Thymus (tissue), 11 donors: ENCODE results near the gene HOXA3. TPM values are rescaled to one million over a fixed set of nuclear protein-coding genes. Genes with fewer than 3 reads are reported as not detected.

Experiments used
- DNase-seq, 9 donors: peaks; one replicate each; pipeline ENCODE4 v3.0.0-alpha.2; 2013; ENCODE audit warnings: low spot score in 9 of 9, low read depth in 6 of 9, missing footprints in 1 of 9
- H3K27ac ChIP-seq, 2 donors: one replicate each; pipeline ENCODE4 v1.5.1; 2013; ENCODE audit warnings: control low read depth in 1 of 2, low read depth in 1 of 2, low read length in 1 of 2, mild to moderate bottlenecking in 1 of 2, moderate library complexity in 1 of 2
- H3K27me3 ChIP-seq, 2 donors: one replicate each; pipeline ENCODE4 v1.5.1; 2013; ENCODE audit warnings: low read length in 1 of 2; ENCODE audit not compliant: control insufficient read depth in 2 of 2, insufficient read depth in 1 of 2
- H3K36me3 ChIP-seq, 2 donors: one replicate each; pipeline ENCODE4 v1.5.1; 2013; ENCODE audit warnings: low read length in 1 of 2, mild to moderate bottlenecking in 1 of 2, moderate library complexity in 1 of 2; ENCODE audit not compliant: control insufficient read depth in 2 of 2, insufficient read depth in 2 of 2
- H3K4me1 ChIP-seq, 2 donors: one replicate each; pipeline ENCODE4 v1.5.1; 2013; ENCODE audit warnings: low read length in 2 of 2; ENCODE audit not compliant: control insufficient read depth in 2 of 2, insufficient read depth in 2 of 2
- H3K4me3 ChIP-seq, 2 donors: one replicate each; pipeline ENCODE4 v1.5.1; 2013; ENCODE audit warnings: low read length in 2 of 2, control low read depth in 1 of 2, mild to moderate bottlenecking in 1 of 2
- H3K9me3 ChIP-seq, 2 donors: one replicate each; pipeline ENCODE4 v1.5.1; 2013; ENCODE audit warnings: low read length in 1 of 2, mild to moderate bottlenecking in 1 of 2; ENCODE audit not compliant: control insufficient read depth in 2 of 2, insufficient read depth in 1 of 2
- WGBS: extraction: QIAGEN DNeasy Blood & Tissue Kit; methylation state at CpG from one replicate; pipeline ENCODE4 v1.1.7; 2013; 5-methylcytosine and 5-hydroxymethylcytosine counted together
- polyA plus RNA-seq: library from polyadenylated mRNA; stranded (reverse); fragments of 200-250 nt; gene quantifications from one replicate; pipeline ENCODE4 v1.2.3, GENCODE V29; 2013
- total RNA-seq: library from RNA; stranded (reverse); fragments of 120-200 nt; gene quantifications from one replicate; pipeline ENCODE4 v1.2.4, GENCODE V29; 2013
- donor health status: healthy.

The HOXA3 gene
- total and polyA plus RNA-seq, 2 donors, result 0.80 to 5.5 TPM

DNA sequence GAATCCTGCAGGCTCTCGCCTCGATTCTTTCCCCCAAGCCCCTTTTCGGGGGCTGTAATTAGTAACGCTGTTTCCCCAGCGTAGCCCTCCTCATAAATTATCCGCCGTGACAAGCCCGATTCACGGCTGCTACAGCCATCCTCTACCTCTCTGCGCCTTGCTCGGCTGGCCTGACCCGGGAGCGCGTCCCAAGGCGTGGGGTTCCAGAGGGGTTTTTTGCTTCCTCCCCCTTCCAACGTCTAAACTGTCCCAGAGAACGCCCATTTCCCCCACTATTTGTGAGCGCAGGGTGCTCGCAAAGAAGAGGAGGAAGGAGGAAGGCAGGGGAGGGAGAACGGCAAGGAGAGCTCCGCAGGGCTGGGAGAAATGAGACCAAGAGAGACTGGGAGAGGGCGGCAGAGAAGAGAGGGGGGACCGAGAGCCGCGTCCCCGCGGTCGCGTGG lies 9.8 kb downstream of the HOXA3 start:
- H3K4me1 ChIP-seq, result peaks cover 0 to 5% of the 10 kb centered on the region in 2 donors
- H3K27me3 ChIP-seq, result peaks cover 21 to 95% of the 10 kb centered on the region in 2 donors
- H3K27ac ChIP-seq, result no peak overlapping the region
- 82% methylated on average over 29 of the region's 29 CpGs for WGBS
- DNase-seq, result no peak
- no peak overlapping the region for H3K4me3 ChIP-seq
- H3K36me3 ChIP-seq, result no peaks in the 10 kb centered on the region
- H3K9me3 ChIP-seq, result peaks cover 2 to 18% of the 10 kb centered on the region in 2 donors

DNA sequence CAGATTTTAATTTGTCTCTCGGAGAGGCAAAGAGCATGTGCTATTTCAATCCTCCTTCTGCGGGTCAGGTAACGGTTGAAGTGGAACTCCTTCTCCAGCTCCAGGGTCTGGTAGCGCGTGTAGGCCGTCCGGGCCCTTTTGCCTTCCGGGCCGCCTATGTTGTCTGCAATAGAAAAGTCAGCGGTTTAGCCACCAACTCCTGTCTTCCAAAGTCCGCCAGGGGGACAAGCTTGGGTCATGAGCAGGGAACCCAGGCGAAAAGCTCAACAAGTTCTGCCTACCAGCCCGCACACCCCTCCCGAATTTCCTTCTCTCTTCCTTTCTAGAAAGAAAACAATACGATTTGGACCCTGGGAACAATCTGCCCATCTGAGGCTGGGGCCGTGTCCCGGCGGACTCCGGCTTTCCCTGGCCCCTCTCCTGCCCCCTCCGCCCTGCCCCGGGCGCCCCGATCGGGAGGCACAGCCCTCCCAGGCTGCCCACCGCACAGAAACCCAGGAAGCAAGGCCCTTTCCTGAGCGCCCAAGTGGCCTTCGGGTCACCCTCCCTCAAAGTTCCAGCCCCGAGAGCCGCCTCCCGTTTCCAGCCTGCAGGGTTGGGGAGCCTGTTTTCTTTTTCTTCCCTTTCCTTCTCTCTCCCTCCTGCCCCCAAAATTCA lies 10.3 kb downstream of the HOXA3 start:
- Histone ChIP-seq H3K27me3 (peaks cover 19 to 95% of the 10 kb centered on the region in 2 donors), H3K36me3 (no peaks in the 10 kb centered on the region), H3K27ac (no peak overlapping the region), H3K4me3 (no peak overlapping the region), H3K4me1 (no peaks in the 10 kb centered on the region), H3K9me3 (peaks cover 2 to 14% of the 10 kb centered on the region in 2 donors)
- DNase-seq, result no peak
- WGBS, result 91% methylated on average over 30 of the region's 30 CpGs

DNA sequence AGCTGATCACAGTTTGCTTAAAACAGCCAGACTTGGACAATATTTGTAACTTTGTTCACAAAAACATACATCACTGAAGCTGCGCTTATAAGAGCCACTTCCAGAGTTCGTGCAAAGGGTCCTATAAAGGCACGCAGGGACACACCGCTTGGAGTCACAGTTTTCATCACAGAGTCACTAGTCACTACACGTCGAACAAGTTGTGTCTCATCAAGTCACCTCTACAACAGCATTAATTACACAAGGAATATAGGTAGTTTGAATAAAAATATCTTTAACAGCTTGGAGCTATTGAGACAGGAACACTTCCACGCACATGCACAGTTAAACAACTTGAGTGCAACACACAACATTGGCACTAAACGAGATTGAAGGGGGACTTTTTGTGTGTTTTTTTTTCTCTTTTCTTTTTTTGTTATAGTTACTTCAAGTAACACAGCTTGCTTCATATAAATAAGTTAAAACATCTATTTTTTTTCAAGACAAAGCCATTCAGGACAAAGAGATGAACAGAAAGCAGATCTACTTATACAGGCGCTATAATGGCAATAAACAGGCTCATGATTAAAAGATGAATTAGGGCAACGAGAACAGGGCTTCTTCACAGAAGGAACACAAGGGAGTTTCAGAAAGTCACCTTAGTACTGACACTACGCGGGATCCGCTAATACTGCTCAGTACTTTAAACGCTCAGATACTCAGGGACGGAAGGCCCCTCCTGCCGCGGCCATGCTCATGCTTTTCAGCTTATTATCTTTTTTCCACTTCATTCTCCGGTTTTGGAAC lies 11.1 kb downstream of the HOXA3 start:
- WGBS, result 94% methylated on average over 18 of the region's 18 CpGs
- no peaks in the 10 kb centered on the region for H3K36me3 ChIP-seq
- H3K4me3 ChIP-seq, result no peak overlapping the region
- H3K27me3 ChIP-seq, result peaks cover 17 to 95% of the 10 kb centered on the region in 2 donors
- no peak overlapping the region for H3K27ac ChIP-seq
- peaks cover 0 to 2% of the 10 kb centered on the region in 2 donors for H3K4me1 ChIP-seq
- no peak for DNase-seq
- peaks cover 2 to 8% of the 10 kb centered on the region in 2 donors for H3K9me3 ChIP-seq

DNA sequence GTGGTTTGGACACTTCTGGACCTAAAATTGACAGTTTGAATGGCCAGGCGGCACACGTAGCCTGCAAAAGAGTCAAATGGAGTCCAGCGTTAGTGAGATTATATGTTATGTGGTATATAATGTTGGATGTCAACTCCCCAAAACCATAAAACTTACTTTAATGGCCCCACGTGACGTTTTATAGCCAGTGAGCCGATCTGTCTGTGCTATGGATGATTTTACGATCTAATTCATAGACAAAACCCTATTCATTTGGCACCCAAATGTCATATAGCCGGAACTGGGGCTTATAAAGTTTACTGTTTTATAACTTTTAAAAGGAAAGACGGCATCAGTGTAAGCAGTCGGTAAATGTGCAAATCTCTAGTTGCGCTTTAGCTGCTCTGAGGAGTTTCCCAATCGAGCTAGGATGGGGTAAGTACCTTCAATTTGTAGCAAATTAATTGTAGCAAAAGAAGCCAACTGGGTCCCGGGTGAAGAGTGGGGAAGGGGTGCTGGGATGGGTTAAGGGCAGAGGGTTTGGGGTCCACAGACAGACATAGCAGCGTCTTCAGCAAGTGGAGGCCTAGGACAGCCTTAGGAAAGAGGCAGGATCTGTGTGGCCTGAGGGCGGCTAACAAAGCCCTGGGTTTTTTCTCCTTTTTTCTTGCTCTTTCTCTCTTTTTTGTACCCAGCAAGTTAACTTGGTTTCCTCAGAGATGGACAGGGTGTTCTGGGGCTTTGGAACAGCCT lies 12.1 kb downstream of the HOXA3 start:
- H3K4me1 ChIP-seq, result peaks cover 5 to 10% of the 10 kb centered on the region in 2 donors
- DNase-seq, result no peak
- WGBS, result 94% methylated on average over 15 of the region's 15 CpGs
- H3K27me3 ChIP-seq, result peaks cover 16 to 93% of the 10 kb centered on the region in 2 donors
- H3K27ac ChIP-seq, result no peak overlapping the region
- peaks cover 2 to 8% of the 10 kb centered on the region in 2 donors for H3K9me3 ChIP-seq
- H3K4me3 ChIP-seq, result no peak overlapping the region
- H3K36me3 ChIP-seq, result no peaks in the 10 kb centered on the region

DNA sequence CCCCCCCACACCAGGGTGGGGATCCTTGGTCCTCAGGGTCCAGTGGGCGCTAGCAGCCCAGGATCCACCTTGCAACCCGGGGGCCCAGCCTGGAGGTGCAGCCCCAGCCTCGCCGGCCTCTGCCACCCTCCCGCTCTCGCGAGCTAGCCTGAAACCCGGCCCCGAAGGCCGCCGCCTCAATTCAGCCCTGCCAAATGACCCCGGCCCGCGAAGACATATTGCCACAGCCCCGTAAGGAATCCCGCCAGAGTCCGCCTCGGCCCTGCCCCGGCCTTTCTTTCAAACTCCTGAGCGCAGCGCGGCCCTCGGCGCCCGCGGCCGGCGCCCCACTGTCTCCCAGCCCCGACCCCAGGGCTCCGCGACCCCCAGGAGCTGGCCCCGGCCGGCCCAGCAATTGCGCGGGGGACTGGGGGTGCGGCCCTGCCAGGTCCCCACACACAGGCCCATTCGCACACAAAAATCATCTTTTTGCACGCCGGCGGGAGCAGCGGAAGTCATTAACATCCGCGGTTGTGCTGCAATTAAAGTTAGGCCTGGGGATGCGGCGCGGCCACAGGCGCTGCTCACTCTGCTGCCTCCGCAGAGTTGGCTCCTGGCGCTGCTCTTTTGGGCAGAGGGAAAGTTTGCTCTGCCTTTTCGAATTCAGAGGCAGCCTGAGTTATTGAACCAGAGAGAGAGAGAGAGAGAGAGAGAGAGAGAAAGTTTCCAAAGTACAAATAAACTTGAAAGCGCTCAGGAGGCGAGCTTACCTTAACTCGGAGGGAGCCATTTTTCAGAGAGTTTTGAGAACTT lies 12.9 kb downstream of the HOXA3 start:
- Histone ChIP-seq H3K27me3 (peaks cover 12 to 85% of the 10 kb centered on the region in 2 donors), H3K9me3 (peaks cover 2 to 3% of the 10 kb centered on the region in 2 donors), H3K36me3 (no peaks in the 10 kb centered on the region), H3K4me3 (no peak overlapping the region), H3K4me1 (peaks cover 5 to 11% of the 10 kb centered on the region in 2 donors), H3K27ac (no peak overlapping the region)
- 93% methylated on average over 53 of the region's 53 CpGs for WGBS
- DNase-seq, result no peak

DNA sequence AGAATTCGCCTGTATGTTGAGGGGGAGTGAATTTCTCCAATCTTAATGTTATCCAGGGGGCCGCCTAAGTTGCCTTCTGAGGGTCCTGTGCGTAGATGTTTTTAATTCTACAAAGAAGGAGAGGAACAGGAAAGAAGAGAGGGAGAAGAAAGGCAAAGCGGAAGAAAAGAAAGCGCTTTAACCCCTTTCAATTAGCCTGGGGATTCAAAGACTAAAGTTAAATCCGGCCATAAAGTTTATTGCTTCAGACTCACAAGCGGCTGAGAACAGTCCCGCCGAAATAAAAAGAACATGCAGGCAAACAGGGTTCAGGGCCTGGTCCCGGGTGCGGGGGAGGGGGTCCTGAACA lies 13.4 kb downstream of the HOXA3 start:
- Histone ChIP-seq H3K9me3 (peaks cover 0 to 2% of the 10 kb centered on the region in 2 donors), H3K36me3 (no peaks in the 10 kb centered on the region), H3K4me3 (no peak overlapping the region), H3K27me3 (peaks cover 12 to 81% of the 10 kb centered on the region in 2 donors), H3K4me1 (peaks cover 5 to 11% of the 10 kb centered on the region in 2 donors), H3K27ac (no peak overlapping the region)
- WGBS, result 94% methylated on average over 11 of the region's 11 CpGs
- DNase-seq, result no peak

DNA sequence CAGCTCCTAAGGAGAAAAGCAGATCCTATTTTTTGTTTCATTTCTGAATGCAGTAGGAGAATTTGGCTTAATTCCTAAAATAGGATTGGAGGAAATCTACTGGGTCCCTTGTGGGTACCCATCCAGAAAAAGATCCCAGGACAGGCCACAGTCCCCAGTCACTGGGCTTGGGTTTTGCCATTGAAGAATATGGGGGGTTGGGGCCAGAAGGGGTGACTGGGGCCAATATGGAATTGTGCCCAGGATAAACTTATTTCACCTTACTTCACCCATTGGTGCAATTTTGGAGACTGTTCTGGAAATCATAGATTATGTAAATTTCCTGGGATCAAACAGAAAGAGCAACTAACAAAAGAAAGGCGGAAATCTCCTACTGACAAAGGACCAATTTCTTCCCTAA lies 13.9 kb downstream of the HOXA3 start:
- WGBS, result 96% methylated on average over 1 of the region's 1 CpG
- no peaks in the 10 kb centered on the region for H3K36me3 ChIP-seq
- H3K27ac ChIP-seq, result no peak overlapping the region
- H3K4me1 ChIP-seq, result peaks cover 5 to 11% of the 10 kb centered on the region in 2 donors
- no peak overlapping the region for H3K4me3 ChIP-seq
- peaks cover 13 to 81% of the 10 kb centered on the region in 2 donors for H3K27me3 ChIP-seq
- DNase-seq, result no peak
- no peaks in the 10 kb centered on the region for H3K9me3 ChIP-seq

DNA sequence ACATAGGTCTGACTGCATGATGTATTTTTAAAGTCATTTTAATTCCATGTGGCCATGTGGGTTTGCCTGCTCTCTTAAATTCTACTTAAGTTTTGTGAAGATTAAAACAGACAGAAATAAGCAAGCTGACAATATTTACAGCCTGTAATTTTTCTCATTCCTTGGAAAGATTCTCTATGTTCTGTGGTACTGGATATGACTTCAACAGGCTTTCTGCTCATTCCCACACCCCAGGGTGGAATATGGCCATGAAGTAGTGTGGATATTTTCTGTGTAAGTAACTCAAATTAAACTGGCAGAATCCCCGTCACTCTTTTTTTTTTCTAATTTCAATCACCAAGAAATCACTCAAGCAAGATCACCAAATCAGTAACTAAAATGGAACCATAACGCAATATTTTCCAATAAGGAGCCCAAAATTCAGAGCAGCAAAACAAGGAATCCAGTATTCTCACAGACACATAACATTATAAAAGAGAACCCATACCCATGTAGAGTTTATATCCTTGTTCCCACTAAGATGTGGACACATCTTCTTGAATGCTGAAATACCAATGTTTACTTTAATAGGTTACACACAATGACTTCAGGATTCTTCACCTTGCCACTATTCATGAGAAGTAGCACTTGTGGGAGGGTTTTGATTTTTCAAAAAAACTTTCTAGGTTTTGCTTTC lies 14.6 kb downstream of the HOXA3 start:
- Histone ChIP-seq H3K36me3 (no peaks in the 10 kb centered on the region), H3K4me1 (peaks cover 5 to 11% of the 10 kb centered on the region in 2 donors), H3K9me3 (no peaks in the 10 kb centered on the region), H3K4me3 (no peak overlapping the region), H3K27ac (no peak overlapping the region), H3K27me3 (peaks cover 13 to 80% of the 10 kb centered on the region in 2 donors)
- DNase-seq, result no peak
- 95% methylated on average over 2 of the region's 2 CpGs for WGBS
